Measurements from ENCODE around the gene MARCHF10. TPM values are rescaled to one million over a fixed set of nuclear protein-coding genes. Genes with fewer than 3 reads are reported as not detected.
"Not testable (repeated sequence)": the region's sequence is repeated elsewhere in the genome, so short reads cannot be mapped to it uniquely, and the experiment has no call there.

Gene MARCHF10
- total RNA-seq, 6 donors from 2014 or later: 0.72 to 7.2 (median 3.2) TPM

DNA sequence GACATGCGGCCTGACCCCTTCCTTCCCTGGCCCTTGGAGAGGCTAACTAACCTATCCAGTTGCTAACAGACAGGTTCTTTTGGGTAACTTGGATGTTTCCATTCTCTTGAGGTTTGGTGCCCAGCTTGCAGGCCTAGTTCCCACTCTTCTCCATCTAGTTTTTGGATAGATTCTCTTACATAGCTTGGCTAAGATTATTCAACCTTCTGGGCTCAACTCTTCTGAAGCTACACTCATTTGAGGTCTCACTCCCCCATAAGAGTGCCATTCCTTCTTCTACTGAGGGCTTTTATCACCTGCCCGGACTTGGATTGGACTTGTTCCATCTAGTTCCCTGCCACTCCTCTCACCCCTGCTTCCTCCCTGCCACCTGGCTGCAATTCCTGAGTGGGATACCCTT, 44.1 kb upstream of the MARCHF10 start:
- Histone ChIP-seq H3K27ac (no peak overlapping the region), H3K4me3 (no peak overlapping the region), H3K9me3 (no peaks in the 10 kb centered on the region), H3K4me1 (no peaks in the 10 kb centered on the region), H3K36me3 (no peaks in the 10 kb centered on the region), H3K27me3 (no peaks in the 10 kb centered on the region)
- ATAC-seq (ENCODE audit: low FRiP score in 2 of 2): no peak
- no peak for DNase-seq
- WGBS, 2 donors: 90 to 95% methylated on average over 2 of the region's 2 CpGs
- TF ChIP-seq POLR2A (IDR thresholded peaks at IDR 0.05): no peak
- TF ChIP-seq POLR2AphosphoS5 (IDR thresholded peaks at IDR 0.05): no peak
- TF ChIP-seq CTCF (IDR thresholded peaks at IDR 0.05): no peak
- no peak for TF ChIP-seq EP300 (IDR thresholded peaks at IDR 0.05)

DNA sequence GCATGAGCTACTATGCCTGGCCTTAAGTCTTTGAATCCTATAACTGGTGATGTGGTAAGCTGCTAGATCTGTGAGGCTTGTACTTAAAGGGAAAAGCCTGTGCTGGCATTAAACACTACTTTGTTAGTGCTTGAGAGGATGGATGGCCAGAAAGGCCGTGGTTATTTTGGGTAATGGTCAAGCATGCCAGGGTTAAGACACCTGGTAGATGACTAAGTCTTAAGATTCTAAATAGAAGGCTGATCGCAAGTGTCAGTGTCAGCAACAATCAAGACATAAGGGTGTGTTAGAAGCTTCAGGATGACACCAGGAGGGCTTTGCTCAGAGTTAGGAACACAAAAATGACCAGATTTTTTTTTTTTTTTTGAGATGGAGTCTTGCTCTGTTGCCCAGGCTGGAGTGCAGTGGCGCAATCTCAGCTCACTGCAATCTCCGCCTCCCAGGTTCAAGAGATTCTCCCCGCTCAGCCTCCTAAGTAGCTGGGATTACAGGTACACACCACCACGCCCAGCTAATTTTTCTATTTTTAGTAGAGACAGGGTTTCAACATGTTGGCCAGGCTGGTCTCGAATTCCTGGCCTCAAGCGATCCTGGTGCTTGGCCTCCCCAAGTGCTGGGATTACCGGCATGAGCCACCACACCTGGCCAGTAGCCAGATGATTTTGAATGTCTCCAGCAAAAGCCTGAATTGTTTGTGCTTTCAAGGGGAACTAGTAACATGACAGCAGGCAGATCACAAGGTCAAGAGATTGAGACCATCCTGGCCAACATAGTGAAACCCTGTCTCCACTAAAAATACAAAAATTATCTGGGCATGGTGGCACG, 41.7 kb upstream of the MARCHF10 start:
- not testable (repeated sequence) for ATAC-seq (ENCODE audit: low FRiP score in 2 of 2); H3K9me3 ChIP-seq; H3K4me1 ChIP-seq; H3K27me3 ChIP-seq; H3K27ac ChIP-seq; DNase-seq; H3K36me3 ChIP-seq; H3K4me3 ChIP-seq
- 87 to 88% methylated on average over 10 of the region's 10 CpGs for WGBS, 2 donors

- ATAC-seq (ENCODE audit: low FRiP score in 2 of 2): no peak
- H3K27ac ChIP-seq: no peak overlapping the region
- WGBS, 2 donors: 88 to 89% methylated on average over 5 of the region's 5 CpGs
- no peaks in the 10 kb centered on the region for H3K36me3 ChIP-seq
- no peak for DNase-seq
- H3K4me1 ChIP-seq: no peaks in the 10 kb centered on the region
- H3K9me3 ChIP-seq: no peaks in the 10 kb centered on the region
- H3K4me3 ChIP-seq: no peak overlapping the region
- TF ChIP-seq CTCF (IDR thresholded peaks at IDR 0.05) (no peak), POLR2A (IDR thresholded peaks at IDR 0.05) (no peak), POLR2AphosphoS5 (IDR thresholded peaks at IDR 0.05) (no peak), EP300 (IDR thresholded peaks at IDR 0.05) (no peak)
- no peaks in the 10 kb centered on the region for H3K27me3 ChIP-seq
These were observed 40.2 kb upstream of the MARCHF10 start for GRCh38 chr17:62848334-62848733.

DNA sequence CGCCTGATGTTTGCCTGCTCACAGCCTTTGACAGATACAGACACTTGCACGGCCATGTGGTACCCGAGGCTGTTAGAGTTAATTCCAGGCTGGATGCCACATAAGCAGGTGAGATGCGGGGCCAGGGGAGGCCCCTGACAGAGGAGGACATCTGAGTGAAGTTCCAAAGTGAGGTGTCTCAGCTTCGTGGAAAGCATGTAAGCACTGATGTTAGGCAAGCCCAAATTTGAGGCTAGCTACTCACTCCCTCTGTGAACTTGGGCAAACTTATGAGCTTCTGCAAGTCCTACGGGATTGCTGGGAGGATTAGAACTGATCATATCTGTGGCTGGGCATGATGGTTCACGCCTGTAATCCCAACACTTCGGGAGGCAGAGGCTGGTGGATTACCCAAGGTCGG, 39.3 kb upstream of the MARCHF10 start:
- H3K4me3 ChIP-seq: no peak overlapping the region
- H3K36me3 ChIP-seq: no peaks in the 10 kb centered on the region

DNA sequence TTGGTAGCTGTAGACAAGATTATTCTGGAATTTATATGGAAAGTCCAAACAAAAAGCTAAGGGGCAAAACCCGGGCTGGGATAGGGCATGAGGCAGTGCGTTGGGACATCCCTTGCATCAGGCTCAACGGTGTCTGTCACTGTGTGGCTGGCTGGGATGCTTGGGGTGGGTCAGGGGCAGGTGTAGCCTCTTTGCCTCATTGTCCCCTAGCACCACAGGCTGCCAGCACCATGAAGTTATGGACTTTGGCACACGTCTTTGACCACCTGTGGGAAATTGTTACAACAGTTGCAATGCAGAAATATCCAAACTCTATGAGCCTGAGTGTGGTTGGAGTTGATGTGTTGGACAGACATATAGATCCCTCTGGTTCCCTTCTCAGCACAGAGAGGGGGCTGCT, 32.8 kb upstream of the MARCHF10 start:
- Histone ChIP-seq H3K27me3 (no peaks in the 10 kb centered on the region), H3K36me3 (no peaks in the 10 kb centered on the region), H3K9me3 (no peaks in the 10 kb centered on the region), H3K4me1 (no peaks in the 10 kb centered on the region), H3K4me3 (no peak overlapping the region), H3K27ac (no peak overlapping the region)
- ATAC-seq (ENCODE audit: low FRiP score in 2 of 2) (no peak), DNase-seq (no peak)
- TF ChIP-seq CTCF (IDR thresholded peaks at IDR 0.05): no peak
- TF ChIP-seq POLR2AphosphoS5 (IDR thresholded peaks at IDR 0.05): no peak
- no peak for TF ChIP-seq EP300 (IDR thresholded peaks at IDR 0.05)
- no peak for TF ChIP-seq POLR2A (IDR thresholded peaks at IDR 0.05)
- 88 to 90% methylated on average over 4 of the region's 4 CpGs for WGBS, 2 donors

More for the DNA sequence above, 39.3 kb upstream of the MARCHF10 start:
- Histone ChIP-seq H3K27ac (no peak overlapping the region), H3K27me3 (no peaks in the 10 kb centered on the region), H3K4me1 (no peaks in the 10 kb centered on the region), H3K9me3 (no peaks in the 10 kb centered on the region)
- TF ChIP-seq EP300 (IDR thresholded peaks at IDR 0.05): no peak
- no peak for TF ChIP-seq POLR2AphosphoS5 (IDR thresholded peaks at IDR 0.05)
- no peak for TF ChIP-seq CTCF (IDR thresholded peaks at IDR 0.05)
- TF ChIP-seq POLR2A (IDR thresholded peaks at IDR 0.05): no peak
- DNase-seq: no peak
- ATAC-seq (ENCODE audit: low FRiP score in 2 of 2): no peak
- 81 to 86% methylated on average over 9 of the region's 9 CpGs for WGBS, 2 donors

GRCh38 chr17:62833816-62834215, 25.7 kb upstream of the MARCHF10 start:
- not testable (repeated sequence) for H3K4me1 ChIP-seq; ATAC-seq (ENCODE audit: low FRiP score in 2 of 2); DNase-seq; H3K36me3 ChIP-seq; H3K4me3 ChIP-seq; H3K27ac ChIP-seq; H3K9me3 ChIP-seq; H3K27me3 ChIP-seq
- 96 to 99% methylated on average over 4 of the region's 4 CpGs for WGBS, 2 donors
